ENCODE results near the gene KYAT1. TPM values are rescaled to one million over a fixed set of nuclear protein-coding genes. Genes with fewer than 3 reads are reported as not detected.

The KYAT1 gene
- 12.1 TPM for total RNA-seq
- long read RNA-seq, transcript KYAT1-201 (13 exons, 1,903 nt) = major isoform, 9 of 30 reads
- long read RNA-seq, partial matches to known transcripts = 4 of 30 reads
- long read RNA-seq, other reads (novel, unspliced or antisense) = 16 of 30 reads

DNA sequence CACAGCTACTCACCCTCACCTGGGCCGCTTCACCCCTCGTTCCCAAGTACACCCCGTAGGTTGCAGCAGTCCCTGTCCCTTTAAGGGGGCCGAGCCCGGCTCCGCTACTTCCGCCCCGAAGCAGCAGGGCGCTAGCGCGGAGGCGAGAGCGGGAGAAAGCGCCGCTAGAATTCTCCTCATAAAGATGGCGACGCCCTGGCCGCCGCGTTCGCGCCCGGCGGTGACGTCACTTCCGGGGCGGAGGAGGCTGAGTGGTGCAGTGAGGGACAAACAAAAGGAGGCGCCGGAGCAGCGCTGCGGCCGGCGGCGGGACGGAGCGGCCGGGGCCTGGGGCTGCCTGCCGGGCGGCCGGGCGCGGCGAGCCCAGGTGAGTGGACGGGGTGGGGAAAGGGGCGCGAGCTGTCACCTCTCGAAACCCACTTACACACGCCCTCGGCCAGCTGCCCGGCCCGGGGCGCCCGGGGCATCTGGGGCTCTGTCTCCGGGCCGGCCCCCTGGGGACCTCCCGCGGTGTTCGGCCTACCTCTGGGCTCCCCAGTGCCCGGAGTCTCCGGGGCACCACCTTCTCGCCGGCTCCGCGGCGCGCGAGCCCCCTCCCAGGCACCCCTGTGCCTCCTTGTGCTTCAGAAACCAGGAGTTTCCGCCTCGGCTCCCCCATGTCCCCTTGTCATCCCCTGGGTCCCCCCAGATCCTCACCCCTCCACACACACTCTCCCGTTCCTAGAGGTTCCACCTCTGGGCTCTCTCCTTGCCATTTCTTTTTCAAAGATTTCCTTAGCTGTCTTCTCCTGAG lies at the start of gene KYAT1, which contains the start of gene LRRC8A:
Gene KYAT1, minus strand, starts transcription at position 67 of the 793 bp plus-strand sequence. CDS start 36,545 bp downstream, outside the sequence.
Gene LRRC8A, plus strand, starts transcription at position 250 of the 793 bp plus-strand sequence. CDS start 25,032 bp downstream, outside the sequence.
- TF ChIP-seq, protein P1, sequence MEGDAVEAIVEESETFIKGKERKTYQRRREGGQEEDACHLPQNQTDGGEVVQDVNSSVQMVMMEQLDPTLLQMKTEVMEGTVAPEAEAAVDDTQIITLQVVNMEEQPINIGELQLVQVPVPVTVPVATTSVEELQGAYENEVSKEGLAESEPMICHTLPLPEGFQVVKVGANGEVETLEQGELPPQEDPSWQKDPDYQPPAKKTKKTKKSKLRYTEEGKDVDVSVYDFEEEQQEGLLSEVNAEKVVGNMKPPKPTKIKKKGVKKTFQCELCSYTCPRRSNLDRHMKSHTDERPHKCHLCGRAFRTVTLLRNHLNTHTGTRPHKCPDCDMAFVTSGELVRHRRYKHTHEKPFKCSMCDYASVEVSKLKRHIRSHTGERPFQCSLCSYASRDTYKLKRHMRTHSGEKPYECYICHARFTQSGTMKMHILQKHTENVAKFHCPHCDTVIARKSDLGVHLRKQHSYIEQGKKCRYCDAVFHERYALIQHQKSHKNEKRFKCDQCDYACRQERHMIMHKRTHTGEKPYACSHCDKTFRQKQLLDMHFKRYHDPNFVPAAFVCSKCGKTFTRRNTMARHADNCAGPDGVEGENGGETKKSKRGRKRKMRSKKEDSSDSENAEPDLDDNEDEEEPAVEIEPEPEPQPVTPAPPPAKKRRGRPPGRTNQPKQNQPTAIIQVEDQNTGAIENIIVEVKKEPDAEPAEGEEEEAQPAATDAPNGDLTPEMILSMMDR (IDR thresholded peaks at IDR 0.05; ENCODE audit: borderline replicate concordance) = peak; percentile 27
- H3K27ac ChIP-seq (replicated peaks) = peak within 1 kb of the TSS; percentile 98
- intact Hi-C loops (cut with micrococcal nuclease) = no loop called here
- H3K9me3 ChIP-seq (replicated peaks) = no peaks in the 10 kb centered on the region
- H3K4me3 ChIP-seq = peak within 1 kb of the TSS; percentile 94
- peaks cover 94% of the 10 kb centered on the region for H3K4me1 ChIP-seq
- H3K27me3 ChIP-seq (ENCODE audit: low read depth) = no peaks in the 10 kb centered on the region
- peaks cover 15% of the 10 kb centered on the region for H3K36me3 ChIP-seq
- peak; percentile 98 for DNase-seq

DNA sequence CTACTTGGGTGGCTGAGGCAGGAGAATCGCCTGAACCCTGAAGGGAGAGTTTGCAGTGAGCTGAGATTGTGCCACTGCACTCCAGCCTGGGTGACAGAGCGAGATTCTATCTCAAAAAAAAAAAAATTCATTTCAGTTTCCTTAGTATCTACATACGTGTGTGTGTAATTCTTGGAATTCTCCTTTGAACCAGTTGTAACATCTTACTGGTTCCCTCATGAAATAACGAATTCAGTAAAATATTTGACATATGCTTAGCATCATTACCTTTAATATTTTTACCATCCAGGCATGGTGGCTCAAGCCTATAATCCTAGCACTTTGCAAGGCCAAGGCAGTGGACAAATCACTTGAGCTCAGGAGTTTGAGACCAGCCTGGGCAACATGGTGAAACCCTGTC lies 47.8 kb upstream of the KYAT1 start:
- H3K4me3 ChIP-seq = no peak overlapping the region
- H3K36me3 ChIP-seq = peaks cover 14% of the 10 kb centered on the region
- H3K9me3 ChIP-seq (replicated peaks) = no peaks in the 10 kb centered on the region
- H3K27ac ChIP-seq (replicated peaks) = no peak overlapping the region
- intact Hi-C loops (cut with micrococcal nuclease) = loop anchor here (5.0 kb wide), 1 partner anchor 67 kb away; no protein-coding TSS in a partner anchor
- no peak for DNase-seq
- H3K27me3 ChIP-seq (ENCODE audit: low read depth) = no peaks in the 10 kb centered on the region
- peaks cover 3% of the 10 kb centered on the region for H3K4me1 ChIP-seq
- TF ChIP-seq, protein P1 (IDR thresholded peaks at IDR 0.05; ENCODE audit: borderline replicate concordance) = no peak

DNA sequence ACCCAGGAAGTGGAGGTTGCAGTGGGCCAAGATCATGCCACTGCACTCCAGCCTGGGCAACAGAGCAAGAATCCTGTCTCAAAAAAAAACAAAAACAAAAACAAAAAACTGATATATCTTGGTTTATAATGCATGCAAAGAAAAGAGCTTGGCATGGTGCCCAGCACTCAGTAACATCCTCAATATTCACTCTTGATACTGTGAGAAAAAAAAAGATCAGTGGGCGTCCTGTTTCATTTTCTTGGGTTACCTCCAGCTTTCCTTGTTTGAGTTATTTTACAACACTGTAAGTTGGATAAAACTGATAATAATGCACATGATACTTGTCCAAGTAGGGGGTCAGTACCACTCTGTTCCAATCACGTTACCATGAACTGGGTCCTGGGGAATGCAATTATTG lies 46.9 kb upstream of the KYAT1 start:
- H3K4me3 ChIP-seq = no peak overlapping the region
- intact Hi-C loops (cut with micrococcal nuclease) = loop anchor here (5.0 kb wide), 1 partner anchor 66 kb away; no protein-coding TSS in a partner anchor
- no peaks in the 10 kb centered on the region for H3K9me3 ChIP-seq (replicated peaks)
- H3K36me3 ChIP-seq = peaks cover 5% of the 10 kb centered on the region
- H3K27ac ChIP-seq (replicated peaks) = no peak overlapping the region
- peaks cover 3% of the 10 kb centered on the region for H3K4me1 ChIP-seq
- no peaks in the 10 kb centered on the region for H3K27me3 ChIP-seq (ENCODE audit: low read depth)
- DNase-seq = no peak
- TF ChIP-seq, protein P1 (IDR thresholded peaks at IDR 0.05; ENCODE audit: borderline replicate concordance) = no peak

DNA sequence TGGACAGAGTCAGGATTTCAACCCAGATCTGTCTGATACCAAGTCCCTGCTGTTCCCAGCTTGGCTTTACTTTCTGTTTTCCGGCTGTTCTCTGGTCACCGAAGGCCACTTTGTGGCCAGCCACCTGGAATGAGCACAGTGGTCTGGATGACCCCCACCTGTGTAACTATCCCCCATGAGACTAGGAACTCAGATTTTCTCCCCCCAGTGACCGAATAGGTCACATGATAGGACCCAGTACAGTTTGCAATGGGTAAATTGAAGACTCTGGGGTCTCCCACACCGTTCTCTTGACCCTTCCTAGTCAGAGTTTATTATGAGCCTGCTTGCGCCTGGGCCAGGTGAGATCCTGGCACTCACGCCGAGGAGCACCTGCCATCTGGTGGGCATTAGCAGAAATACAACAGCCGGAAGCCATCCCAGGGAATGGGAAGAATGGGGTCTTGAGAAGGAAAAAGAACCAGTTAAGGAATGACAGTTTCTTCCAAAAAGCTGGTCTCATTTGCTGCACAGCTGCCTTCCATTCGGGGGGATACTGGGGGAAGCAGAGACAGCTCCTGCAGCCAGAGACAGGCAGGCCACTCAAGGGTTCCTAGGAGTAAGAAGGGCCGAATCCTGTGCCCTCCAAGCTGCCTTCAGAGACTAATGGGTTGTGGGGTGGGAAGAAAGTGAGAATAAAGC lies 46.1 kb upstream of the KYAT1 start:
- Histone ChIP-seq H3K27ac (replicated peaks) (no peak overlapping the region), H3K36me3 (no peaks in the 10 kb centered on the region), H3K27me3 (ENCODE audit: low read depth) (no peaks in the 10 kb centered on the region), H3K4me1 (peaks cover 8% of the 10 kb centered on the region), H3K9me3 (replicated peaks) (no peaks in the 10 kb centered on the region), H3K4me3 (no peak overlapping the region)
- TF ChIP-seq, protein P1 (IDR thresholded peaks at IDR 0.05; ENCODE audit: borderline replicate concordance) = peak; percentile 92
- DNase-seq = peak; percentile 51
- intact Hi-C loops (cut with micrococcal nuclease) = loop anchor here (5.0 kb wide), 1 partner anchor 66 kb away; no protein-coding TSS in a partner anchor

DNA sequence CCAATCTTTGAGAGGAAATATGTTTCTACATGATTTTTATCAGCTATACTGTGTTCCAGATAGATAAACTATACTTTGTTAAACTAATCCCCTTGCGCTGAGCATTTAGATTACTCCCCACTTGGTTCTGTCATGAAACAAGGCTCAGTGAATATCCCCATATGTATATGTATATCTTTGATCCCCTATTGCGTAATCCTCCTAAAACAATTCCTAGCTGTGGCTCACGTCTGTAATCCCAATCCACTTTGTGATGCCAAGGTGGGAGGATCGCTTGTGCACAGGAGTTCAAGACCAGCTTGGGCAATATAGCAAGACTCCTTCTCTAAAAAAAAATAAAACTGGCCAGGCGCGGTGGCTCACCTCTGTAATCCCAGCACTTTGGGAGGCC lies 41.7 kb upstream of the KYAT1 start:
- Histone ChIP-seq H3K4me1 (peaks cover 52% of the 10 kb centered on the region), H3K27ac (replicated peaks) (no peak overlapping the region), H3K27me3 (ENCODE audit: low read depth) (no peaks in the 10 kb centered on the region), H3K36me3 (no peaks in the 10 kb centered on the region), H3K9me3 (replicated peaks) (no peaks in the 10 kb centered on the region), H3K4me3 (no peak overlapping the region)
- intact Hi-C loops (cut with micrococcal nuclease) = no loop called here
- DNase-seq = no peak
- TF ChIP-seq, protein P1 (IDR thresholded peaks at IDR 0.05; ENCODE audit: borderline replicate concordance) = no peak

Data from left ventricle myocardium inferior (tissue), 1 donor.